HepG2 (cell line): Measurements from ENCODE around the gene APLP1. TPM values are rescaled to one million over a fixed set of nuclear protein-coding genes. Genes with fewer than 3 reads are reported as not detected.

Experiments
- ATAC-seq: fragments of 200-7000 bp; cut with Tn5 transposase; 3 replicates; pipeline ENCODE4 v1.9.1; 2020; ENCODE audit warnings: mild to moderate bottlenecking, moderate library complexity
- BruUV-seq: library from RNA; stranded (reverse); fragments of 400-500 nt; replicated peaks from 2 replicates; lab custom pipeline; 2021; lab: Mats Ljungman, UMichigan
- CTCF ChIA-PET: fragments of 300-600 bp; formaldehyde crosslinking; extraction: SDS; loops from one replicate; lab custom pipeline; 2021; ENCODE audit warnings: low total read pairs, inconsistent platforms, low intra/inter-chr PET ratio; lab: Yijun Ruan, JAX
- POLR2A ChIA-PET: fragments of 350-600 bp; sonication (Branson Sonifier 250); formaldehyde crosslinking; loops from one replicate; lab custom pipeline; 2020; ENCODE audit warnings: antibody characterized with exemption, inconsistent platforms; lab: Yijun Ruan, JAX
- DNase-seq: peaks from one replicate; pipeline ENCODE4 v3.0.0-alpha.2; 2015; ENCODE audit warnings: low spot score
- FAIRE-seq: peaks from 3 replicates; lab custom pipeline; 2011; peaks lifted over from hg19 to GRCh38; lab: Jason Lieb, UNC
- H2AFZ ChIP-seq: one replicate; pipeline ENCODE4 v1.6.1; 2011; ENCODE audit warnings: low read length, inconsistent platforms
- H3K27ac ChIP-seq: fragments of 300-600 bp; 3 replicates; pipeline ENCODE4 v1.8.0; 2011; ENCODE audit warnings: mixed run types, mild to moderate bottlenecking, mixed read lengths, low read length, inconsistent platforms; ENCODE audit not compliant: insufficient read depth; ENCODE audit errors: extremely low read length
- H3K27me3 ChIP-seq, 2 experiments: fragments of 200-600 bp in 1 of 2; 2 replicates in 1 of 2; 3 replicates in 1 of 2; pipeline versions ENCODE4 v1.6.0 to v1.8.0; 2011; ENCODE audit warnings: low read length in 2 of 2, mild to moderate bottlenecking in 2 of 2, moderate library complexity in 2 of 2, inconsistent platforms in 1 of 2; ENCODE audit not compliant: insufficient read depth in 2 of 2, control insufficient read depth in 1 of 2
- H3K36me3 ChIP-seq, 2 experiments: fragments of 200-600 bp in 1 of 2; replicated peaks in 1 of 2; 2 replicates in 1 of 2; 3 replicates in 1 of 2; pipeline versions ENCODE4 v1.5.1 to v1.8.0; 2011; ENCODE audit warnings: low read length in 2 of 2, inconsistent platforms in 1 of 2; ENCODE audit not compliant: insufficient read depth in 2 of 2, control insufficient read depth in 1 of 2
- H3K4me1 ChIP-seq: 2 replicates; pipeline ENCODE4 v1.5.1; 2012; ENCODE audit warnings: low read length, inconsistent platforms; ENCODE audit not compliant: insufficient read depth
- H3K4me2 ChIP-seq: 2 replicates; pipeline ENCODE4 v1.6.0; 2011; ENCODE audit warnings: low read depth, low read length, inconsistent platforms
- H3K4me3 ChIP-seq, 3 experiments: fragments of 200-600 bp in 1 of 3; sonication (generic), shearing (Covaris generic) in 1 of 3; replicated peaks in 1 of 3; 2 replicates each; pipeline ENCODE4 v1.5.1; 2011 to 2016; ENCODE audit warnings: low read length in 3 of 3, inconsistent platforms in 2 of 3, low read depth in 2 of 3, mild to moderate bottlenecking in 2 of 3, control low read depth in 1 of 3, mixed read lengths in 1 of 3; ENCODE audit not compliant: insufficient read depth in 1 of 3
- H3K79me2 ChIP-seq: one replicate; pipeline ENCODE4 v1.6.1; 2011; ENCODE audit warnings: low read length, inconsistent platforms; ENCODE audit not compliant: insufficient read depth
- H3K9ac ChIP-seq: 2 replicates; pipeline ENCODE4 v1.6.0; 2011; ENCODE audit warnings: mild to moderate bottlenecking, low read depth, low read length, inconsistent platforms; ENCODE audit not compliant: insufficient read depth
- H3K9me3 ChIP-seq: 2 replicates; pipeline ENCODE4 v1.5.1; 2012; ENCODE audit warnings: mild to moderate bottlenecking, low read length
- H4K20me1 ChIP-seq: 2 replicates; pipeline ENCODE4 v1.6.0; 2011; ENCODE audit warnings: inconsistent platforms, mild to moderate bottlenecking, low read length, moderate library complexity; ENCODE audit not compliant: insufficient read depth
- AHR ChIP-seq: IDR thresholded peaks from 2 replicates; pipeline ENCODE4 v1.6.1; 2018; ENCODE audit warnings: missing genetic modification reagents, missing compliant biosample characterization
- KLF6 ChIP-seq: IDR thresholded peaks from 2 replicates; pipeline ENCODE4 v1.8.0; 2016; ENCODE audit warnings: missing biosample characterization, missing genetic modification reagents
- SP1 ChIP-seq, 2 experiments: fragments of 450-650 bp in 1 of 2; sonication (generic) in 1 of 2; formaldehyde crosslinking in 1 of 2; IDR thresholded peaks; 2 replicates each; pipeline versions ENCODE4 v1.4.0 to v1.6.1; 2016 to 2020; ENCODE audit warnings: missing genetic modification reagents in 1 of 2
- STAG1 ChIP-seq: sonication (generic); formaldehyde crosslinking; IDR thresholded peaks from 2 replicates; pipeline ENCODE4 v1.4.0; 2020; ENCODE audit warnings: missing genetic modification reagents
- TFDP1 ChIP-seq: IDR thresholded peaks from 2 replicates; pipeline ENCODE4 v1.6.1; 2016; ENCODE audit warnings: missing compliant biosample characterization, missing genetic modification reagents, borderline replicate concordance
- TP53 ChIP-seq: sonication (generic); formaldehyde crosslinking; conservative IDR thresholded peaks from 2 replicates; pipeline ENCODE4 v1.4.0; 2020; ENCODE audit warnings: missing genetic modification reagents
- XRCC5 ChIP-seq: fragments of 200-400 bp; formaldehyde crosslinking; optimal IDR thresholded peaks from 2 replicates; pipeline ENCODE3; 2017; ENCODE audit warnings: mild to moderate bottlenecking, low read length
- ZBTB42 ChIP-seq: sonication (generic); formaldehyde crosslinking; IDR thresholded peaks from 2 replicates; pipeline ENCODE4 v1.5.0; 2020; ENCODE audit warnings: mild to moderate bottlenecking, missing genetic modification reagents
- ZFP36 ChIP-seq: fragments of 150-350 bp; IDR thresholded peaks from 2 replicates; pipeline ENCODE4 v1.6.1; 2018; ENCODE audit warnings: borderline replicate concordance, low read length, low read depth; ENCODE audit not compliant: partially characterized antibody
- ZKSCAN1 ChIP-seq: fragments of 150-350 bp; IDR thresholded peaks from 2 replicates; pipeline ENCODE4 v1.6.1; 2014; ENCODE audit warnings: low read length
- ZKSCAN8 ChIP-seq: IDR thresholded peaks from 2 replicates; pipeline ENCODE4 v1.6.1; 2016; ENCODE audit warnings: borderline replicate concordance, missing genetic modification reagents, missing compliant biosample characterization
- ZNF337 ChIP-seq: sonication (generic); formaldehyde crosslinking; IDR thresholded peaks from 2 replicates; pipeline ENCODE4 v1.5.1; 2020; ENCODE audit warnings: missing genetic modification reagents, low read depth, mild to moderate bottlenecking, borderline replicate concordance
- ZNF513 ChIP-seq: sonication (generic); formaldehyde crosslinking; conservative IDR thresholded peaks from 2 replicates; pipeline ENCODE4 v1.5.0; 2020; ENCODE audit warnings: missing genetic modification reagents
- ZNF562 ChIP-seq: sonication (generic); formaldehyde crosslinking; IDR thresholded peaks from 2 replicates; pipeline ENCODE4 v1.8.0; 2022; ENCODE audit warnings: missing genetic modification reagents, borderline replicate concordance
- ZNF775 ChIP-seq: sonication (generic); formaldehyde crosslinking; IDR thresholded peaks from 2 replicates; pipeline ENCODE4 v1.4.0; 2020; ENCODE audit warnings: missing genetic modification reagents, mild to moderate bottlenecking, moderate library complexity, borderline replicate concordance
- ZNF790 ChIP-seq: sonication (generic); formaldehyde crosslinking; IDR thresholded peaks from 2 replicates; pipeline ENCODE4 v1.8.0; 2022; ENCODE audit warnings: missing genetic modification reagents, mild to moderate bottlenecking, borderline replicate concordance
- ZNF792 ChIP-seq: IDR thresholded peaks from 2 replicates; pipeline ENCODE4 v1.6.1; 2016
- WGBS: methylation state at CpG from one replicate; pipeline ENCODE4 v1.1.6; 2017; ENCODE audit warnings: low lambda C conversion rate; 5-methylcytosine and 5-hydroxymethylcytosine counted together
- in situ Hi-C: cut with HindIII; loops from 2 replicates; pipeline ENCODE4 v1.10.0; 2017; ENCODE audit warnings: low pct_unique_long_range_greater_than_20kb; ENCODE audit not compliant: extremely low pct_ligation_motif_present
- intact Hi-C: fragments of 100-400 bp; cut with micrococcal nuclease; formaldehyde crosslinking; loops from one replicate; pipeline ENCODE4 v1.10.0; 2022; ENCODE audit not compliant: unreplicated experiment
- polyA plus RNA-seq, 8 experiments: library from polyadenylated mRNA; depleted of rRNA in 3 of 8; stranded (reverse) in 7 of 8; unstranded in 1 of 8; fragments of >200 nt; fragmentation: Illumina TruSeq in 4 of 8; extraction: Trizol in 4 of 8; gene quantifications; 2 replicates each; pipeline versions ENCODE4 v1.2.1 to v1.2.3, GENCODE V29; 2011 to 2016; ENCODE audit warnings: low read depth in 4 of 8, missing spikeins in 1 of 8, mixed read lengths in 1 of 8; ENCODE audit not compliant: insufficient read depth in 1 of 8
- total RNA-seq, 5 experiments: library from RNA; depleted of rRNA; stranded (reverse); fragments of >200 nt; fragmentation: Illumina TruSeq; extraction: Trizol; gene quantifications; 2 replicates each; pipeline ENCODE4 v1.2.3, GENCODE V29; 2016; ENCODE audit warnings: low read depth in 1 of 5
- TF ChIP-seq, protein P1 (sequence below): sonication (generic); formaldehyde crosslinking; IDR thresholded peaks from 2 replicates; pipeline ENCODE4 v1.5.0; 2020; ENCODE audit warnings: mild to moderate bottlenecking, missing genetic modification reagents
- TF ChIP-seq, protein P2 (sequence below): sonication (generic); formaldehyde crosslinking; IDR thresholded peaks from 2 replicates; pipeline ENCODE4 v1.5.1; 2020; ENCODE audit warnings: missing genetic modification reagents, mild to moderate bottlenecking, borderline replicate concordance

APLP1 gene
- total and polyA plus RNA-seq, 2 of the 13 experiments (the other 11 are each of a cell fraction or from before 2014, with no cell fraction given) = 2.0 to 2.9 TPM

GRCh38 chr19:35896643-35897040 lies 28.3 kb downstream of the APLP1 start:
- in situ Hi-C loops = no loop called here
- Histone ChIP-seq H3K4me1 (peaks cover 16% of the 10 kb centered on the region), H3K27ac (no peak overlapping the region), H3K9ac (no peak overlapping the region), H3K4me3 (no peak overlapping the region), H3K79me2 (no peaks in the 10 kb centered on the region)
- FAIRE-seq = no peak
- CTCF ChIA-PET = no interaction called here
- no peak for DNase-seq
- TF ChIP-seq, protein P1, sequence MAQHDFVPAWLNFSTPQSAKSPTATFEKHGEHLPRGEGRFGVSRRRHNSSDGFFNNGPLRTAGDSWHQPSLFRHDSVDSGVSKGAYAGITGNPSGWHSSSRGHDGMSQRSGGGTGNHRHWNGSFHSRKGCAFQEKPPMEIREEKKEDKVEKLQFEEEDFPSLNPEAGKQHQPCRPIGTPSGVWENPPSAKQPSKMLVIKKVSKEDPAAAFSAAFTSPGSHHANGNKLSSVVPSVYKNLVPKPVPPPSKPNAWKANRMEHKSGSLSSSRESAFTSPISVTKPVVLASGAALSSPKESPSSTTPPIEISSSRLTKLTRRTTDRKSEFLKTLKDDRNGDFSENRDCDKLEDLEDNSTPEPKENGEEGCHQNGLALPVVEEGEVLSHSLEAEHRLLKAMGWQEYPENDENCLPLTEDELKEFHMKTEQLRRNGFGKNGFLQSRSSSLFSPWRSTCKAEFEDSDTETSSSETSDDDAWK (CRISPR knock-in tag) = no peak
- TF ChIP-seq ZNF513 (CRISPR knock-in tag) (no peak), ZFP36 (no peak), KLF6 (CRISPR knock-in tag) (no peak), TFDP1 (CRISPR knock-in tag) (no peak), ZNF337 (CRISPR knock-in tag) (no peak), TP53 (CRISPR knock-in tag) (no peak), XRCC5 (no peak), ZKSCAN1 (no peak), ZNF562 (no peak), ZNF790 (no peak), ZNF792 (no peak), STAG1 (CRISPR knock-in tag) (no peak), ZNF775 (no peak), SP1 (IDR thresholded peaks at IDR 0.05) (no peak), SP1 (CRISPR knock-in tag; IDR thresholded peaks at IDR 0.05) (no peak), AHR (no peak), ZKSCAN8 (CRISPR knock-in tag) (no peak), ZBTB42 (CRISPR knock-in tag) (no peak)
- TF ChIP-seq, protein P2, sequence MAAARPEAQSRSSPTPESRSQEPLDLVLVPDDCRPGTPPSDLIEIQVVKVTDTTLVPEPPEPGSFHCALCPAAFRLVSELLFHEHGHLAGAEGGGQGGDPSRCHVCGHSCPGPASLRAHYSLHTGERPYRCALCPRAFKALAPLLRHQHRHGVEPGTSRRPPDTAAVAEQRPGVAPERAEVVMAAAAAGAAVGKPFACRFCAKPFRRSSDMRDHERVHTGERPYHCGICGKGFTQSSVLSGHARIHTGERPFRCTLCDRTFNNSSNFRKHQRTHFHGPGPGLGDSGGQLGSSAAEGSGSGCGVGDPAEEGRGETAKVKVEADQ = no peak
- TF ChIP-seq, all 625 proteins: peak for 0
- H3K27me3 ChIP-seq = no peaks in the 10 kb centered on the region
- 93% methylated on average over 5 of the region's 13 CpGs for WGBS
- POLR2A ChIA-PET = no interaction called here
- no peaks in the 10 kb centered on the region for H3K9me3 ChIP-seq
- no peak overlapping the region for H3K4me2 ChIP-seq
- H4K20me1 ChIP-seq = no peaks in the 10 kb centered on the region
- peaks cover 4 to 19% of the 10 kb centered on the region in 2 experiments; a peak in 2 of 5 replicates for H3K36me3 ChIP-seq
- BruUV-seq = no TSS peak
- no peak for ATAC-seq
- intact Hi-C loops = no loop called here
- H2AFZ ChIP-seq = no peak overlapping the region
